GM12874 (cell line): ENCODE results near the gene CDH16.

Experiments
- TF ChIP-seq, protein P1 (sequence below): IDR thresholded peaks from 2 replicates; pipeline ENCODE4 v1.5.1; 2011; ENCODE audit warnings: low read depth, mild to moderate bottlenecking, control low read depth, low read length, moderate library complexity; ENCODE audit not compliant: insufficient read depth

The CDH16 gene

DNA sequence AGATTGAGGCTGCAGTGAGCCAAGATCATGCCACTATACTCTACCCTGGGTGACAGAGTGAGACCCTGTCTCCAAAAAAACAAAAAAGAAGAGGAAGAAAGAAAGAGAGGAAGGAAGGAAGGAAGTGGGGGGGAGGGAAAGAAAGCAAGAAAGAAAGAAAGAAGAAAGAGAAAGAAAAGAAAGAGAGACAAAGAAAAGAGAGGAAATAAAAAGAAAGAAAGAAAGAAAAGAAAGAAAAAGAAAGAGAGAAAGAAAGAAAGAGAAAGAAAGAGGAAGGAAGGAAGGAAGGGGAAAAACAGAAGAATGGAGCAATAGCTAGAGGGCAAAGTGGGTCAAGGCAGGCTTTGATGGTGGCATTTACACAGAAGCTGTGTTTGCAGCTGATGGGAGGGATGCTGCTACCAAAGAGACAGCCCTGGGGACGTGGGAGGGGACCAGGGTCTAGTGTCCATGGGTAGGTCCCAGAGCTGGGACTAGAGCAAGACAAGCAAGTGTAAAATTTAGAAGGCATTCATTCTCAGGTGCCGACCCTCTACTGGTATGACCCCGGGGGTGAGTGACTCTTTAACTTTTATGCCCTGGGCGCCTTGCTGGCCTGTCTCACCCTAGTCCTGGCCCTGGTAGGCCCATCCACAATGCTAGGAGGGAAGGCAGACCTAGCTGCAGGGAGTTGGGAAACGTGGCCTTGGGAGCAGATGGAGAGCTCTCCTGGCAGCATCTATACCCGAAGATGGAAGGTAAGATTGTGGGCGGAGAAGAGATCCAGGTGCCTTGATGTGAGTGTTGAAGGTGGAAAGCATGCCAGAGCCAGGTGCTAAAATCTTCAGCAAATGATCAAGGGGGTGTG lies 40.4 kb upstream of the CDH16 start:
- TF ChIP-seq, protein P1, sequence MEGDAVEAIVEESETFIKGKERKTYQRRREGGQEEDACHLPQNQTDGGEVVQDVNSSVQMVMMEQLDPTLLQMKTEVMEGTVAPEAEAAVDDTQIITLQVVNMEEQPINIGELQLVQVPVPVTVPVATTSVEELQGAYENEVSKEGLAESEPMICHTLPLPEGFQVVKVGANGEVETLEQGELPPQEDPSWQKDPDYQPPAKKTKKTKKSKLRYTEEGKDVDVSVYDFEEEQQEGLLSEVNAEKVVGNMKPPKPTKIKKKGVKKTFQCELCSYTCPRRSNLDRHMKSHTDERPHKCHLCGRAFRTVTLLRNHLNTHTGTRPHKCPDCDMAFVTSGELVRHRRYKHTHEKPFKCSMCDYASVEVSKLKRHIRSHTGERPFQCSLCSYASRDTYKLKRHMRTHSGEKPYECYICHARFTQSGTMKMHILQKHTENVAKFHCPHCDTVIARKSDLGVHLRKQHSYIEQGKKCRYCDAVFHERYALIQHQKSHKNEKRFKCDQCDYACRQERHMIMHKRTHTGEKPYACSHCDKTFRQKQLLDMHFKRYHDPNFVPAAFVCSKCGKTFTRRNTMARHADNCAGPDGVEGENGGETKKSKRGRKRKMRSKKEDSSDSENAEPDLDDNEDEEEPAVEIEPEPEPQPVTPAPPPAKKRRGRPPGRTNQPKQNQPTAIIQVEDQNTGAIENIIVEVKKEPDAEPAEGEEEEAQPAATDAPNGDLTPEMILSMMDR: no peak

DNA sequence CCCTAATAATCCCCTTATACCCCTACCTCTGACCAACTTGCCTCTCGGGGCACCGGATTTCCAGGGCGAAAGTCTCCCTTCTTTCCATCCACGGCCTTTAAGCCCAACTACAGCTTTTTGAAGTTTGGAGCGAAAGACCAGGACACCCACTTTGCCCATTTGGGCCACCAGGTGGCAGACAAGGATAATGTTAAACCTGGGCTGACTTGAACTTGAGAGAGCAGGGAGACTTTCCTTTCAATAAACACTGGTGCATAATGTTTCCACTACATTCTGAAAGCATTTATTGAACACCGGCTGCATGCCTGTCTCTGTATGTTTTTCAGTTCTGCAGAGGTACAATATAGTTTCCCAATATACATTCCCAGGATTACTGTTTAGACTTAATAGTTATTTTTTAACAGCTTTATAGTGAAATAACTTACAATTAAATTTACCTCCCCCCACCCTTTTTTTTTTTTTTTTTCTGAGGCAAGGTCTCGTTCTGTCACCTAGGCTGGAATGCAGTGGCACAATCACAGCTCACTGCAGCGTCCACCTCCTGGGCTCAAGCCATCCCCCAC lies 35.5 kb upstream of the CDH16 start:
- TF ChIP-seq, protein P1: peak; percentile 75

DNA sequence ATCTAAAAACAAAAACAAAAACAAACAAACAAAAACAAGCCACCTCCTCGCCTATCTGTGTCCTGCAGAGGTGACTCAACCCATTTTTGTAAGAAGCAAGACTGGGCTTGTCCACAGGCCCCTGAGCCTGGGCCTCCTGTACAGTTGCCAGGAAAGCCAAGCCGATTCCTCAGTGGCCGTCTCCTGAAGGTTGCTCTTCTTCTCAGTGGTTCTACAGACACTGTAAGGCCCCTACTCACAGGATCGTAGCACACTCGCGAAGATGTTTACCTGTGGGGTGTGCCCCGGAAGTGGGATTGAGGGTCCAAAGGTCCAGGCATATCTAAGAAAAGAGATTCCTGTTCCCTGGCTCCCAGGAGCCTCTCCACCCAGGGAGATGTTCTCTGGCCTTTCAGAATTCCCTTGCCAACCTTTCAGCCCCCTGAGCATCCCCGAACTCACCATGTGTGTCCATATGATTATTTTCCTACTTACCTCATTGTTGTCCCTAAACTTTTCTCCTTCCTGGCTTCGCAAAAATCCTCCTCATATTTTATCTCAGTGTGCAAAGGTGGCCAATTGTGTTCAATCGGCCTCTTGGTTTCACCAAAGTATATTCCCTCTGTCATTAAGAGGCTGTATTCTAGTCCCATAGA lies 34.9 kb upstream of the CDH16 start:
- TF ChIP-seq, protein P1: no peak

DNA sequence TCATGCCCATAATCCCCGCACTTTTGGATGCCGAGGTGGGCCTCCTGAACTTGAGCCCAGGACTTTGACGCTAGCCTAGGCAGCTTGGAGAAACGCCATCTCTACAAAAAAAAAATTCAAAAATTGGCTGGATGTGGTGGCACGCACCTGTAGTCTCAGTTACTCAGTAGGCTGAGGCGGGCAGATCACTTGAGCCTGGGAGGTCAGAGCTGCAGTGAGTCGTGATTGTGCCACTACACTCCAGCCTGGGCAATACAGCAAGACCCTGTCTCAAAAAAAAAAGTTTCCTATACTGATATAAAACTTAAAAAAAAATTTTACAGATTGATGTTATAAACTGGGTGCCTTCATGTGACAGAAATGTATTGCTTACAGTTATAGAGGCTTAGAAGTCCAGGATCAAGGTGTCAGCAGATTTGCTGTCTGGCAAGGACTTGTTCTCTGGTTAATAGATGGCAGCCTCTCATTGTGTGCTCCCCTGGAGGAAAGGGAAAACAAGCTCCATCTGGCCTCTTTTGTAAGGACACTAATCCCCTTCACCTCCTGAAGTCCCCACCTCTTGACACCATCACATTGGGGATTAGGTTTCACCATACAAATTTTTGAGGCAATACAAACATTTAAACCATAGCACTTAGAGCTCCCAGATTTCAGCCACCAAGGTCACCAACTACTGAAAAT lies 33.9 kb upstream of the CDH16 start:
- TF ChIP-seq, protein P1: no peak

DNA sequence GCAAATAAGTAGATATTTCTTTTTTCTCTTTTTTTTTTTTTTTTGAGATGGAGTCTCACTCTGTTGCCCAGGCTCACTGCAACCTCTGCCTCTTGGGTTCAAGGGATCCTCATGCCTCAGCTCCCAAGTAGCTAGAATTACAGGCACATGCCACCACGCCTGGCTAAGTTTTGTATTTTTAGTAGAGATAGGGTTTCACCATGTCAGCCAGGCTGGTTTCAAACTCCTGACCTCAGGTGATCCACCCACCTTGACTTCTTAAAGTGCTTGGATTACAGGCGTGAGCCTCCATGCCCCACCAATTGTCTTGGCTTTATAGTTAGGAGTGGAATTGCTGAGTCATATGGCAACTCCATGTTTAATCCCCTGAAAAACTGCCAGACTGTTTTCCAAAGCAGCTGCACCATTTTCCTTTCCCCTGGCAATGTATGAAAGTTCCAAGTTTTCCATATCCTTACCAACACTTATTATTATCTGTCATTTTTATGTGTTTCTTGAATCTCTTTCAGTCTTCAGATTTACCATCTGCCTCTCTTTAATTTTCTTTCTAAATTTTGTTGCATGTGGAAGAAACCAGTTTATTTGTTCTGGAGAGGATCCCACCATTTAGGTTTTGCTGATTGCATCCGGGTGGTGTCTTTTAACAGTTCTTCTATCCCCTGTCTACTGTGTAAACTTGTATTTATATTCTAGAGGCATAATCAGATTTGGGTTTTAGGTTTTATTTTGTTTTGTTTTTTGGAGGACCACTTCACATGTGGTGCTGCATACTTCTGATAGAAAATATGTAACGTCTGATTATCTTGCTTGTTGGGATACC lies 32.5 kb upstream of the CDH16 start:
- TF ChIP-seq, protein P1: no peak

DNA sequence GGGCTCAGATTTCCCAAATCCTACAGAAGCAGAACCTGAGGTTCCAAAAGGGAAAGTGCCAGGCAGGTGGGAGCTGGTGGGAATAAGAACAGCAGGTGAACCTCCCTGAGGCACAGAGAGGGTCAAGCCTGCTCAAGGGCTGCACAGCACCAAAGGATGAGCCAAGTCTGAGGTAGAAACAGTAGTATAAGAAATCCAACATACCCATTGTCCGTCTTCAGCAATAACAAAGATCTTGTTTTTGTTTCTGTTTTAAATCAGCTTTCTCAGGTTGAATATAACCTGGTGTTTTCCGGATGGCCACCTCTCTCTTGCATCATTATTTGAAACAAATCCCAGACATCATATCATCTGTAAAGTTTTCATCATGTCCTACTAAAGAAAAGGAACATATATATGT lies 31.8 kb upstream of the CDH16 start:
- TF ChIP-seq, protein P1: no peak
